ENCODE data around the gene FOXD1.

The FOXD1 gene

GRCh38 chr5:73431204-73431851 is 17.2 kb downstream of the FOXD1 start:
- DNase-seq (ENCODE audit: low spot score), result no peak
- in situ Hi-C loops (cut with MboI; ENCODE audit: low pct_unique_long_range_greater_than_20kb, low sequenced_read_pairs, unreplicated experiment), result loop anchor here (10.0 kb wide), 1 partner anchor 127 kb away; no protein-coding TSS in a partner anchor
- TF ChIP-seq CTCF (IDR thresholded peaks at IDR 0.05; ENCODE audit: extremely low read depth, insufficient read depth, missing control alignments), result no peak

GRCh38 chr5:73426034-73426433 is 22.5 kb downstream of the FOXD1 start:
- in situ Hi-C loops (cut with MboI; ENCODE audit: low pct_unique_long_range_greater_than_20kb, low sequenced_read_pairs, unreplicated experiment), result no loop called here
- TF ChIP-seq CTCF (IDR thresholded peaks at IDR 0.05; ENCODE audit: extremely low read depth, insufficient read depth, missing control alignments), result no peak

GRCh38 chr5:73424556-73424977 is 24.0 kb downstream of the FOXD1 start:
- in situ Hi-C loops (cut with MboI; ENCODE audit: low pct_unique_long_range_greater_than_20kb, low sequenced_read_pairs, unreplicated experiment), result no loop called here
- TF ChIP-seq CTCF (IDR thresholded peaks at IDR 0.05; ENCODE audit: extremely low read depth, insufficient read depth, missing control alignments), result no peak
- no peak for DNase-seq (ENCODE audit: low spot score)

More at GRCh38 chr5:73426034-73426433, 22.5 kb downstream of the FOXD1 start:
- DNase-seq (ENCODE audit: low spot score), result no peak

GRCh38 chr5:73422164-73422563 is 26.4 kb downstream of the FOXD1 start:
- TF ChIP-seq CTCF (IDR thresholded peaks at IDR 0.05; ENCODE audit: extremely low read depth, insufficient read depth, missing control alignments), result no peak
- in situ Hi-C loops (cut with MboI; ENCODE audit: low pct_unique_long_range_greater_than_20kb, low sequenced_read_pairs, unreplicated experiment), result no loop called here
- no peak for DNase-seq (ENCODE audit: low spot score)

- no peak for DNase-seq (ENCODE audit: low spot score)
- in situ Hi-C loops (cut with MboI; ENCODE audit: low pct_unique_long_range_greater_than_20kb, low sequenced_read_pairs, unreplicated experiment), result no loop called here
- no peak for TF ChIP-seq CTCF (IDR thresholded peaks at IDR 0.05; ENCODE audit: extremely low read depth, insufficient read depth, missing control alignments)
These were observed 27.9 kb downstream of the FOXD1 start for GRCh38 chr5:73420666-73421065.

GRCh38 chr5:73419465-73420390 is 28.8 kb downstream of the FOXD1 start:
- TF ChIP-seq CTCF (IDR thresholded peaks at IDR 0.05; ENCODE audit: extremely low read depth, insufficient read depth, missing control alignments), result no peak
- DNase-seq (ENCODE audit: low spot score), result no peak
- in situ Hi-C loops (cut with MboI; ENCODE audit: low pct_unique_long_range_greater_than_20kb, low sequenced_read_pairs, unreplicated experiment), result no loop called here
